ENCODE measurements around the gene C16orf82.

DNA sequence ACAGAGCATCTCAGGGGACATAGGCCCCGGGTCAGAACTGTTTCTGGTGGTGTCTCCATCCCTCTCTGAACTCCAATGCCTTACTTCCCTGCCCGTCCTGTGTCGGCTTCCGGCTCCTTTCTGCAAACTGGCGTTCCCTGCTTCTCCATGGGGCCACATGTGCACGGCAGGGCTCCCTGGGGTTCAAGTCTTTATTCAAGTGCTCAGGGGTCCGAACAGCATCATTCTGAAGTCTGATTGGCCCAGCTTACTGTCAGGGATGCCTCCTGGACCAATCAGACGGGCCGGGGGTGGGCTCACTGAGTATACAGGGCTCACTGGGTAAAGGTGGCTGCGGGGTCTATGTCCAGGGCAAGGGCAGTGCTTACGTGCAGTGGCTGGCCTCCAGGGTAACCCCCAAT, 17.1 kb downstream of the C16orf82 start:
- TF ChIP-seq POLR2A (IDR thresholded peaks at IDR 0.05), result no peak
- TF ChIP-seq, protein P1, sequence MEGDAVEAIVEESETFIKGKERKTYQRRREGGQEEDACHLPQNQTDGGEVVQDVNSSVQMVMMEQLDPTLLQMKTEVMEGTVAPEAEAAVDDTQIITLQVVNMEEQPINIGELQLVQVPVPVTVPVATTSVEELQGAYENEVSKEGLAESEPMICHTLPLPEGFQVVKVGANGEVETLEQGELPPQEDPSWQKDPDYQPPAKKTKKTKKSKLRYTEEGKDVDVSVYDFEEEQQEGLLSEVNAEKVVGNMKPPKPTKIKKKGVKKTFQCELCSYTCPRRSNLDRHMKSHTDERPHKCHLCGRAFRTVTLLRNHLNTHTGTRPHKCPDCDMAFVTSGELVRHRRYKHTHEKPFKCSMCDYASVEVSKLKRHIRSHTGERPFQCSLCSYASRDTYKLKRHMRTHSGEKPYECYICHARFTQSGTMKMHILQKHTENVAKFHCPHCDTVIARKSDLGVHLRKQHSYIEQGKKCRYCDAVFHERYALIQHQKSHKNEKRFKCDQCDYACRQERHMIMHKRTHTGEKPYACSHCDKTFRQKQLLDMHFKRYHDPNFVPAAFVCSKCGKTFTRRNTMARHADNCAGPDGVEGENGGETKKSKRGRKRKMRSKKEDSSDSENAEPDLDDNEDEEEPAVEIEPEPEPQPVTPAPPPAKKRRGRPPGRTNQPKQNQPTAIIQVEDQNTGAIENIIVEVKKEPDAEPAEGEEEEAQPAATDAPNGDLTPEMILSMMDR (IDR thresholded peaks at IDR 0.05), result no peak
- TF ChIP-seq POLR2AphosphoS5 (IDR thresholded peaks at IDR 0.05), result no peak

Measured in stomach (tissue), 4 donors.